Measurements from ENCODE around the gene DNAH11.
"Not testable (repeated sequence)": the region's sequence is repeated elsewhere in the genome, so short reads cannot be mapped to it uniquely, and the experiment has no call there.

Gene DNAH11

GRCh38 chr7:21868576-21868850 is 325.7 kb downstream of the DNAH11 start:
- no peaks in the 10 kb centered on the region for H3K79me1 ChIP-seq (ENCODE audit: low read length)
- H2BK120ac ChIP-seq (ENCODE audit: insufficient read depth, low read length, poor library complexity), result no peak overlapping the region
- no peak for DNase-seq
- H2BK12ac ChIP-seq (ENCODE audit: low read length), result no peak overlapping the region
- H3K4me1 ChIP-seq (ENCODE audit: control insufficient read depth in 1 of 2, insufficient read depth in 2 of 2, low read length in 2 of 2), result no peaks in the 10 kb centered on the region
- no peak overlapping the region for H2AFZ ChIP-seq (ENCODE audit: insufficient read depth, low read length, poor library complexity)
- WGBS (ENCODE audit: extremely low coverage, insufficient coverage, insufficient read length), result no CpG with 5 or more reads among the region's 3 CpGs
- no peaks in the 10 kb centered on the region for H3K36me3 ChIP-seq (ENCODE audit: control insufficient read depth in 1 of 2, insufficient read depth in 2 of 2, low read length in 2 of 2)
- H3K27me3 ChIP-seq (ENCODE audit: insufficient read depth, low read length), result no peaks in the 10 kb centered on the region
- H2BK5ac ChIP-seq (ENCODE audit: low read depth, low read length, poor library complexity), result no peak overlapping the region
- no peak overlapping the region for H4K8ac ChIP-seq (ENCODE audit: low read depth, low read length)
- no peak overlapping the region for H3K27ac ChIP-seq (ENCODE audit: low read depth, low read length)
- H3K23ac ChIP-seq (ENCODE audit: low read length), result no peak overlapping the region
- no peak overlapping the region for H3K14ac ChIP-seq (ENCODE audit: low read length)
- H2AK5ac ChIP-seq (ENCODE audit: low read length), result no peak overlapping the region
- H3K18ac ChIP-seq (ENCODE audit: low read length), result no peak overlapping the region
- no peak overlapping the region for H3K4me2 ChIP-seq (ENCODE audit: low read length)
- H4K12ac ChIP-seq (ENCODE audit: low read depth, low read length), result no peak overlapping the region
- no peaks in the 10 kb centered on the region for H3K79me2 ChIP-seq (ENCODE audit: control insufficient read depth, insufficient read depth, low read length, poor library complexity)
- H3K9ac ChIP-seq (ENCODE audit: low read length), result no peak overlapping the region
- H4K91ac ChIP-seq (ENCODE audit: low read depth, low read length), result no peak overlapping the region
- H3K4me3 ChIP-seq (ENCODE audit: low read depth, low read length), result no peak overlapping the region
- no peak overlapping the region for H3K4ac ChIP-seq (ENCODE audit: low read depth, low read length)
- H3K9me3 ChIP-seq (ENCODE audit: insufficient read depth, low read depth, low read length), result no peaks in the 10 kb centered on the region

GRCh38 chr7:21869785-21870402 is 327.1 kb downstream of the DNAH11 start:
- no peak overlapping the region for H2AFZ ChIP-seq (ENCODE audit: insufficient read depth, low read length, poor library complexity)
- no peaks in the 10 kb centered on the region for H3K4me1 ChIP-seq (ENCODE audit: control insufficient read depth in 1 of 2, insufficient read depth in 2 of 2, low read length in 2 of 2)
- H4K8ac ChIP-seq (ENCODE audit: low read depth, low read length), result no peak overlapping the region
- H2AK5ac ChIP-seq (ENCODE audit: low read length), result no peak overlapping the region
- H3K27me3 ChIP-seq (ENCODE audit: insufficient read depth, low read length), result no peaks in the 10 kb centered on the region
- H3K79me2 ChIP-seq (ENCODE audit: control insufficient read depth, insufficient read depth, low read length, poor library complexity), result no peaks in the 10 kb centered on the region
- no peak overlapping the region for H3K18ac ChIP-seq (ENCODE audit: low read length)
- no peak overlapping the region for H4K12ac ChIP-seq (ENCODE audit: low read depth, low read length)
- no peaks in the 10 kb centered on the region for H3K36me3 ChIP-seq (ENCODE audit: control insufficient read depth in 1 of 2, insufficient read depth in 2 of 2, low read length in 2 of 2)
- H3K14ac ChIP-seq (ENCODE audit: low read length), result no peak overlapping the region
- H2BK5ac ChIP-seq (ENCODE audit: low read depth, low read length, poor library complexity), result no peak overlapping the region
- no peak overlapping the region for H3K4me3 ChIP-seq (ENCODE audit: low read depth, low read length)
- no peak for DNase-seq
- no peak overlapping the region for H3K27ac ChIP-seq (ENCODE audit: low read depth, low read length)
- H3K4ac ChIP-seq (ENCODE audit: low read depth, low read length), result no peak overlapping the region
- WGBS (ENCODE audit: extremely low coverage, insufficient coverage, insufficient read length), result no CpG with 5 or more reads among the region's 5 CpGs
- no peak overlapping the region for H4K91ac ChIP-seq (ENCODE audit: low read depth, low read length)
- H2BK120ac ChIP-seq (ENCODE audit: insufficient read depth, low read length, poor library complexity), result no peak overlapping the region
- H3K23ac ChIP-seq (ENCODE audit: low read length), result no peak overlapping the region
- H3K79me1 ChIP-seq (ENCODE audit: low read length), result no peaks in the 10 kb centered on the region
- H3K4me2 ChIP-seq (ENCODE audit: low read length), result no peak overlapping the region
- H3K9ac ChIP-seq (ENCODE audit: low read length), result no peak overlapping the region
- H2BK12ac ChIP-seq (ENCODE audit: low read length), result no peak overlapping the region
- H3K9me3 ChIP-seq (ENCODE audit: insufficient read depth, low read depth, low read length), result no peaks in the 10 kb centered on the region

- H3K4ac ChIP-seq (ENCODE audit: low read depth, low read length), result no peak overlapping the region
- H2BK120ac ChIP-seq (ENCODE audit: insufficient read depth, low read length, poor library complexity), result no peak overlapping the region
- no peak overlapping the region for H3K27ac ChIP-seq (ENCODE audit: low read depth, low read length)
- no peak overlapping the region for H4K91ac ChIP-seq (ENCODE audit: low read depth, low read length)
- no peak for DNase-seq
- no peak overlapping the region for H4K8ac ChIP-seq (ENCODE audit: low read depth, low read length)
- no CpG with 5 or more reads among the region's 3 CpGs for WGBS (ENCODE audit: extremely low coverage, insufficient coverage, insufficient read length)
- no peak overlapping the region for H2AK5ac ChIP-seq (ENCODE audit: low read length)
- no peaks in the 10 kb centered on the region for H3K79me1 ChIP-seq (ENCODE audit: low read length)
- no peak overlapping the region for H3K9ac ChIP-seq (ENCODE audit: low read length)
- no peaks in the 10 kb centered on the region for H3K27me3 ChIP-seq (ENCODE audit: insufficient read depth, low read length)
- H3K18ac ChIP-seq (ENCODE audit: low read length), result no peak overlapping the region
- H3K14ac ChIP-seq (ENCODE audit: low read length), result no peak overlapping the region
- no peak overlapping the region for H2AFZ ChIP-seq (ENCODE audit: insufficient read depth, low read length, poor library complexity)
- no peak overlapping the region for H3K4me2 ChIP-seq (ENCODE audit: low read length)
- H2BK12ac ChIP-seq (ENCODE audit: low read length), result no peak overlapping the region
- no peak overlapping the region for H2BK5ac ChIP-seq (ENCODE audit: low read depth, low read length, poor library complexity)
- no peaks in the 10 kb centered on the region for H3K79me2 ChIP-seq (ENCODE audit: control insufficient read depth, insufficient read depth, low read length, poor library complexity)
- H3K4me1 ChIP-seq (ENCODE audit: control insufficient read depth in 1 of 2, insufficient read depth in 2 of 2, low read length in 2 of 2), result no peaks in the 10 kb centered on the region
- H3K4me3 ChIP-seq (ENCODE audit: low read depth, low read length), result no peak overlapping the region
- H3K36me3 ChIP-seq (ENCODE audit: control insufficient read depth in 1 of 2, insufficient read depth in 2 of 2, low read length in 2 of 2), result no peaks in the 10 kb centered on the region
- no peaks in the 10 kb centered on the region for H3K9me3 ChIP-seq (ENCODE audit: insufficient read depth, low read depth, low read length)
- H3K23ac ChIP-seq (ENCODE audit: low read length), result no peak overlapping the region
- no peak overlapping the region for H4K12ac ChIP-seq (ENCODE audit: low read depth, low read length)
Observed at GRCh38 chr7:21883069-21883468, 340.2 kb downstream of the DNAH11 start.

GRCh38 chr7:21883501-21883900 is 340.7 kb downstream of the DNAH11 start:
- not testable (repeated sequence) for H2AK5ac ChIP-seq (ENCODE audit: low read length); H3K4me3 ChIP-seq (ENCODE audit: low read depth, low read length); H3K27me3 ChIP-seq (ENCODE audit: insufficient read depth, low read length); H4K8ac ChIP-seq (ENCODE audit: low read depth, low read length); H2AFZ ChIP-seq (ENCODE audit: insufficient read depth, low read length, poor library complexity); H4K91ac ChIP-seq (ENCODE audit: low read depth, low read length); H4K12ac ChIP-seq (ENCODE audit: low read depth, low read length); H2BK12ac ChIP-seq (ENCODE audit: low read length); H3K23ac ChIP-seq (ENCODE audit: low read length); H3K14ac ChIP-seq (ENCODE audit: low read length); H3K18ac ChIP-seq (ENCODE audit: low read length); H3K27ac ChIP-seq (ENCODE audit: low read depth, low read length); H3K4me2 ChIP-seq (ENCODE audit: low read length); H3K4me1 ChIP-seq (ENCODE audit: control insufficient read depth in 1 of 2, insufficient read depth in 2 of 2, low read length in 2 of 2); H2BK120ac ChIP-seq (ENCODE audit: insufficient read depth, low read length, poor library complexity); H3K9ac ChIP-seq (ENCODE audit: low read length); DNase-seq; H3K4ac ChIP-seq (ENCODE audit: low read depth, low read length); H3K9me3 ChIP-seq (ENCODE audit: insufficient read depth, low read depth, low read length); H2BK5ac ChIP-seq (ENCODE audit: low read depth, low read length, poor library complexity); H3K79me2 ChIP-seq (ENCODE audit: control insufficient read depth, insufficient read depth, low read length, poor library complexity); H3K36me3 ChIP-seq (ENCODE audit: control insufficient read depth in 1 of 2, insufficient read depth in 2 of 2, low read length in 2 of 2); H3K79me1 ChIP-seq (ENCODE audit: low read length)
- no CpG with 5 or more reads among the region's 2 CpGs for WGBS (ENCODE audit: extremely low coverage, insufficient coverage, insufficient read length)

Data from trophoblast cell (in vitro differentiated cells and primary cell).